GM12873 (cell line): Measurements from ENCODE around the gene ZNF391.

Experiments used
- CTCF ChIP-seq: IDR thresholded peaks from 2 replicates; pipeline ENCODE4 v1.5.1; 2012; ENCODE audit warnings: low read depth, mild to moderate bottlenecking, moderate library complexity, low read length, control low read depth; ENCODE audit not compliant: insufficient read depth; ENCODE audit errors: missing control alignments

ZNF391 gene

GRCh38 chr6:27428502-27428901, 39.9 kb downstream of the ZNF391 start:
- TF ChIP-seq CTCF, result no peak

- TF ChIP-seq CTCF, result no peak
These were observed 40.4 kb downstream of the ZNF391 start for GRCh38 chr6:27428966-27429365.

- TF ChIP-seq CTCF, result no peak
These were observed 45.2 kb downstream of the ZNF391 start for GRCh38 chr6:27433714-27434113.

- TF ChIP-seq CTCF, result no peak
These were observed 50.8 kb downstream of the ZNF391 start for GRCh38 chr6:27439371-27439770.

GRCh38 chr6:27441001-27441400, 52.4 kb downstream of the ZNF391 start:
- no peak for TF ChIP-seq CTCF

GRCh38 chr6:27442932-27443331, 54.4 kb downstream of the ZNF391 start:
- no peak for TF ChIP-seq CTCF

GRCh38 chr6:27448456-27448855, 59.9 kb downstream of the ZNF391 start:
- no peak for TF ChIP-seq CTCF

- TF ChIP-seq CTCF, result no peak
These were observed 63.3 kb downstream of the ZNF391 start for GRCh38 chr6:27451660-27452390.
